NCI-H226 (cell line): ENCODE data around the gene CDK5R1.

Source experiments
- DNase-seq: peaks from one replicate; pipeline ENCODE4 v3.0.0-alpha.2; 2015

CDK5R1 gene

GRCh38 chr17:32494621-32495358, 8.0 kb downstream of the CDK5R1 start:
- DNase-seq = no peak

GRCh38 chr17:32495359-32496231, 8.8 kb downstream of the CDK5R1 start:
- no peak for DNase-seq

- peak; percentile 59 for DNase-seq
Measured at GRCh38 chr17:32496395-32497073, 9.7 kb downstream of the CDK5R1 start.

DNA sequence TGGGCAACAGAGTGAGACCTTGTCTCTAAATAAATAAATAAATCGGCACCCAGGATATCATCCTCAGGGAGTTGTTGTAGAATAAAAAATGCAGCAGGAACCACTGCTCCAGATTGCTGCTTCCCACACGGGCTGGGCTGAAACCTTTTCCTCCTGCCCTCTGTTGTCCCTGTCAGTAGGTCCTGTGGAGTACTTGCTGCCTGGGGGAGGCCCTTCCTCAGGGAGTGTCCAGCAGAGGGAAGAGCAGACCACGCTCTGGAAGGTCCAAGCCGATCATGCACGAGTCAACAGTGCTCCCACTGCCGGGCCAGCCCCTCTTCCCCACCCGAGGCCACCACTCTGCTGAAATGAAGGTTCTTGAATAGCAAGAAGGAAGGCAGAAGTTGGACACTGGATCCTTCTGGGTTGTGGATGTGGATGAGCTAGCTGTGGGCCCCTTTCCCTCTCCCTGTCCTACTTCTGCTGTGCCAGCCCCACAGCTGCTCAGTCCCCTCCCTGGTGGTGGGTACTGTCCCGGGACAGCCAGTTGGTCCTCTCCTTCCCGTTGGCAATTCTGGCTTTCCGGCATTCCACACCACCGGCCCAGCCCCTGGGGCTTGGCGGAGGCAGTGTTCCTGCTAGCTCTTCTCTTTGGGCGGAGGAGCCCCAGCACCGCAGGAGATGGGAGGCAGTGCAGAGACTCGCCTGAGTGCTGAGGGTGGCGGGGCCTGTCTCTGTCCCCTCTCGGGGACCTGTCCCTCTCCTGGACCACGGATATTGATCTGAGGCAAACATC, 10.8 kb downstream of the CDK5R1 start:
- no peak for DNase-seq

DNA sequence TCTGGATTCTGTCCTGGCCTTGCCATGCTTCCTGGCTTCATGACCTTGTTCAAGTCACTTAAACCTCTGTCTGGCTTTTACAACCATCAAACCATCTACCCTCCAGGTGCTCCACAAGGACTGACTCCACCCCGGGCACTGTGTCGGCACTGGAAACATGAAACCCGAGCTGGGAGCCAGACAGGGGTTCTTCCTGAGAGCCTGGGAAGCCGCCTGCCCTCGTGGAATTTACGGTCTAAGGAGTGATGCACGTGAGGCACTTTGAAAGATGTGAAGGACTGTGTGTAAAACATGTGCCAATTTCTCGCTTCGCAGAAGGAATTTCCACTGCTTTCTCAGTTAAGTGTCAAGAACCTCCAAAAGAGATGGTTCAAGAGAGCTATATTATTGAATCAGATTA, 11.6 kb downstream of the CDK5R1 start:
- no peak for DNase-seq

DNA sequence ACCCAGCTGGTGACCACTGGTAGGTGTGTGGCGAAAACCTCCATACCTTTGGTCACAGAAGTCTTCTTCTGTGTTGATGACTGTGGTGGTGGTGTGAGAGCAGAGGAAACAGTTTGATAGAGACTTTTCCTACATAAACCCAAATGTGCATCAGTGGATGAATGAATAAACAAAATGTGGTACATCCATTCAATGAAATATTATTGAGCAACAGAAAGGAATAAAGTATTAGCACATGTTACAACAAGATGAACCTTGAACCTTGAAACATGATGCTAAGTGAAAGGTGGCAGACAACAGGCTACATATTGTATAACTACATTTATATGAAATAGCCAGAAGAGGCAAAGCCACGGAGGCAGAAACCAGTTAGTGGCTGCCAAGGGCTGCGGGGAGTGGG, 15.2 kb downstream of the CDK5R1 start:
- DNase-seq = no peak

DNA sequence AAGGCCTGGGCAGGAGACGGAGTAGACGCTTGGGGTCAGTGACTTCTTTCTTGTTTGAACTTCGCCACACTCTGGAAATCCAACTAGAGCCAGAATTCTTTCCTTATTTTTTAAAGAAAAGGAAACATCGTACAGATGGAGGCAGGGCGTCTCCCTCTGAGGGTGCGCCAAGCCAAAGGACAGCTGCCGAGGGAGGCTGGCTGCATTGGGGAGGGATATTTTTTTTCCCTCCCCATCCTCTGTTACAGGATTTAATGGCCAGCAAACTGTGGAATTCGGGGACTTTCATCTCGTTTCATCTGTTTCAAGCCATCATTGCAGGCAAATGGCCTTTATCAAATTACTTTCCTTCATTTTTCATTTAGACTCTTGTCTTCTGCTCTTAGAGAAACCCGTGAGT, 15.9 kb downstream of the CDK5R1 start:
- DNase-seq = no peak

DNA sequence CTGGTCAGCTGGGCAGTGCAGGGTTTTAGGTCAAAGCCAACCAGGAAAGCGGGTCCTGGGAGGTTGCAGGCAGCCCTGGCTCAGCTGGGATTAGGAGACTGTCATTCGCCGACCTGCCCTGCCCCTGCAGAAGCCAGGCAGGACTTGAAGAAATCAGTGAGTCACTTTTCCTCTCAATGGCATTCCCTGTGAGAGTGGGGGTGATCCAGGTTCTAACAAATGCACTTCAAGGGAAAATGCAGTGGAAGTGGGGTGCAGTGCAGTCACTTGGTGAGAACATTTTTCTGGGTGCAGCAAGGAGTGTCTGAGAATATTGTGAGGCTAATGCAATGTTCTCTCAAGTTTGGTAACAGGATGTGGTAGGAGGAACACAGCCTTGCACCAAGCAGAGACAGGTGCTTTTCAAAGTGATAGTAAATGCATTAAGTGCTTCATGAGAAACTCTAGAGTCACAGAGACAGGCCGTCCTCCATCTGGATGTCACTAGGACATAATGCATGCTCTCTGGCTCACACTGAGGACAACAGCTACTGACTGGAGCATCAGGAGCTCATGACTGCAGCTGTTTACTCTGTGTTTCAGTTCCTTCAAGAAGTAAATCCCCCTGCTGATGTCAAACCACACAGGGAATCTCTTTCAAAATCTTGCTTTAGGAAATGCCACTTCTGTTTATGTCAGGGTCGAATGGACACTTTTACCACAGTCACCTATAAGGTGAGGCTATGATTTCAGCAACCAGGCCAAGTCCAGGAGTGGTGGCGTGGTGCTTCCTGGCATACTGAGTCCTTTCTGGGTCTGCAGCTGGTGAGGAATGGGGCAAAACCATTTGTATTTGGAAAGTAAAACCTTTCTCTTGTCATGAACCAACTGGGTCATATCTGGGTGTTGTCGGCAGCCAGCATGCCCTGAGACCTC, 16.7 kb downstream of the CDK5R1 start:
- no peak for DNase-seq

DNA sequence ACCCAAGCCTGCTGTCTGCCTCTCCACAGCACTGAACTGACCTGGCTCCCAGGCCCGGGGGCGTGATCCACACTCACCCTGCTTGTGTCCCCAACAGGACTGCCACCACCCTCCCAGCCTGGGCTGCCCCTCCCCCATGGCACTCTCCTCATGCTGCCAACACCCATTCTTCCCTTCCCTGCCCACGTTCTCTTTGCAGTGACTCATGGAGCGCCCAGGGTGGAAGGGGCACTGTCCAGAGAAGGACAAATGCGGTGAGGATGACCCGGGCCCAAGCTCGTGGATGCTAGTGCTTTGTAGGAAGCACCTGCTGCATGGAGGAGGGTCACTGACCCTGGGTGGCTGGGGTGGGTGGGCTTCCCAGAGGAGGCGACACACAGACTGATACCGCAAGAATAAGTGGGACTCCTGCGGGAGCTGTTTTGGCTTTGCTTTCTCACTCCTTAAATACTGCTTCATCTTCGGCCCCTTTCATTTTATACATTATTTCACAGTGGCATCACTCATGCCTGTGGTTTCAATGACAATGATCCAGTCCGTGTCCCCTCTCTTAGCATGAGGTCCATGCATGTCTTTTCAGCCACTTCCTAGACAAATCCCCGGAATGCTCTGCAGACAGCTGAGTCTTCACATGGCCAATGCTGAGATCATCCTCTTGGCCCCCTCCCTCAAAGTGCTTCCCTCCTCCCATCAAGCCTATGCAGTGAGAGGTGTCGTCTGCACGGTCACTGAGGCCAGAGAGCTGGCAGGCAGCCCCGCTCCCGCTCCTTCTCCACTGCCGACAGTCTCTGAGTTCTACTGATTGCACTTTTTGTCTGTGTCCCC, 17.6 kb downstream of the CDK5R1 start:
- DNase-seq = no peak

- no peak for DNase-seq
Measured at GRCh38 chr17:32508926-32509325, 22.1 kb downstream of the CDK5R1 start.

DNA sequence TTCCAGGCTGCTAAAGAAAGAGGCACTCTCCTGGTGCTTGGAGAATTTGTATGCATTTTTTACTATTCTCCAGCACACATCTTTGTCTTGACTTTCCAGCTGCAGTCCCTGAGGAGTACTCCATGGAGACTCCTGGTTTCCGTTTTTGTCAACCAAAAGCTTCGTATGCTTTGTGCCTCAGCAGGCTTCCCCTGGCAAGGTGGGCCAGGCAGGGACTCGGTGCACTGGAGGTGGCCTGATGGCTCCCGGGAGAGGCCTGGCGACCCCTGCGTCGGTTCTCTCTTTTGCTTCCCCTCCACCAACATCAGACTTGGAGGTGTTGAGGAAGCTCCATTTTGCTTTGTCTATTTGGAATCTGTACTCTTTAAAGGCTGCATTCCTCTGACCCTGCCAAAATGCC, 23.7 kb downstream of the CDK5R1 start:
- DNase-seq = no peak

- no peak for DNase-seq
Measured at GRCh38 chr17:32512328-32512727, 25.5 kb downstream of the CDK5R1 start.

GRCh38 chr17:32513579-32513978, 26.8 kb downstream of the CDK5R1 start:
- no peak for DNase-seq

DNA sequence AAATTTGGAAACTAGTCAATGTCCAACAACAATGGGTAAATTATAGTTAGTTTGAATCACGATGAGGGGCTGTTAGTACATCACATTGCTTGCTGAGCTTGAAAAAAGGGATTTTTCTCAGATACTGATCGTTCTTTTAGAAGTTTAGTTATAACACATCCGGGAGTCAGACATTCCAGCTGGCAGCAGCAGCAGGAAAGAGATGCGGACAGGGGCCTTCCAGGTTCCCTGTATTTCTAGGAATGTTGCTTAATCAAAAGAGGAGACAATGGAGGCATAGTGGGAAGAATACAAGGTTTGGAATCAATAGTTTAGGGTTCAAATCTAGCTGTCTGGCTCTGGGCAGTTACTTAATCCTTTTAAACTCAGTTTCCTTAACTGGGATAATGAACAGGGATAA, 27.8 kb downstream of the CDK5R1 start:
- DNase-seq = no peak

DNA sequence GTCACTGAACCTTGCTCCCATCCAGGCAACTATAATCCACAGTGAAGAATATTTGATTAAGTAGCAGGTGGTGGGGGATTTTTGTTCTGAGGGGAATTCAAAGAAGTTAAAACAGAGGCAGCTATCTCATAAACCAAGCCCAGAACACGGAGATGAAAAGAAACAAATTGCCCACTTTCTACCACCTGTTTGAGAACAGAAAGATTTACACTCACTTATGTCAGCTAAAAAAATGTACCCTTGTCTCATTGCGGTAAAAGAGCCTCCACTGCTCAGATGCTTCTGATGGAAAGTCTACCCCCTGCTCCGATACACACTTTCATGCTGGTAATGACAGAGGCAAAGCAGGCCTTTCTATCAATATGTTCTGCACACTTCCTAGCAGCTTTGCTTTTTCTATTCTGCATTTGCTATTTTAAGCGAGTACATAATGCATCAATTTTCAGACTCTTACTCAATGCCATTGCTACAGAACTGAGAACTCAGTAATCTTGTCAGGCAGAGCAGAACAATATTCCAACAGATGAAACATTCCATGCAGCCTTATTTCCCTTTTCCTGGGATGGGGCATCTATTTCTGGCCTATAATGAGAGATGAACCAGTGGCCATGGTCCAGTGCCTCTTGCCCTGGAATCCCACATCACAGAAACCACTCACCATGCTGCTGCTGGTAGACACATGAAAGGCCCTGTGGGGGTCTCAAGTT, 29.0 kb downstream of the CDK5R1 start:
- DNase-seq = no peak

GRCh38 chr17:32516450-32516849, 29.7 kb downstream of the CDK5R1 start:
- no peak for DNase-seq

DNA sequence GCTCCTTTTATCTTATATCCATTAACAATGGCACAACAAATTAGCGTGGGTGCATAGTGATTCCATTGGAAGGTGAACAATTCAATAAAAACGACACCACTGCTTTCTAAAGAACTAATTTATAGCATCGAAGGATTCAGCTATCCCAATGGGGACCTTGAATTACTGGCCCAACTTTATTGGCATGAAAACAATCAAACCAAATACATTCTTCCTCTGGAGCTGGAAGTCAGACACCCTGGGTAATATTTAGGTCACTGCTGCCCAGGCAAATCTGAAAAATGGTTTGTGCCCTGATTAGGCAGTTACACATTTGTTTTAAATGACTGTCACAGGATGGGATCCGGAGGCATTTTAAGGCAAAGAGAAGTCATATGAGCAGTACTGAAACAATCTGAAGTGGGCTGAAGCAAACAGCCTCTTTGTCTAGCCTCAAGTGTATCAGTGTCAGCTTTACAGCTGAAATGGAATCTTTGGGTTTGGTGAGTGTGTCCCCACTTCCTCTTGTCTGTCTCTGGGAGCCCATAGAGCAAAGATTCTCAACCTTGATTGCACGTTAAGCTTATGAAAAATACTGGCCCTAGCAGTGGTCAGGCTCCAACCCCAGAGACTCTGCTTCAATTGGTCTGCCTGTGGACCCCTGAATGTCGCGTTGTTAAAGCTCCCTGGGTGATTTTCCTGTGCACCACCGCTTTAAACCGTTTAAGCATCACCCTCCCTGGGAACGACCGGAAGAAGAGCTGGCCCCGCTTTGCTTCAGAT, 30.3 kb downstream of the CDK5R1 start:
- DNase-seq = no peak

DNA sequence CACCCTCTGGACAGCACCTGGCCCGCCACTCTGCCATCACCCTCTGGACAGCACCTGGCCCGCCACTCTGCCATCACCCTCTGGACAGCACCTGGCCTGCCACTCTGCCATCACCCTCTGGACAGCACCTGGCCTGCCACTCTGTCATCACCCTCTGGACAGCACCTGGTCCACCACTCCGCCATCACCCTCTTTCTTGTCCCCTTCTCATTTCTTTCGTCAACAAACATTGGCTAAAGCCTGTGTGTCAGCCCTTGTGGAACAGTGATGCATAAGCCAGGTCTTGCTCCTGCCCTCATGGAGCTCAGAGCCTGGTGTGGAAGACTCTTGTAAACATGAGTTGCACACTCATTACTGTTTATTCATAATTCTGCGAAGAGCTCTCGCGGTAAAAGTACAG, 31.2 kb downstream of the CDK5R1 start:
- DNase-seq = no peak

GRCh38 chr17:32518646-32519227, 31.9 kb downstream of the CDK5R1 start:
- no peak for DNase-seq
